ENCODE measurements around the gene VRK1. TPM values are rescaled to one million over a fixed set of nuclear protein-coding genes. Genes with fewer than 3 reads are reported as not detected.

Gene VRK1
- total RNA-seq, 1 donor from 2014 or later = 30.2 TPM

DNA sequence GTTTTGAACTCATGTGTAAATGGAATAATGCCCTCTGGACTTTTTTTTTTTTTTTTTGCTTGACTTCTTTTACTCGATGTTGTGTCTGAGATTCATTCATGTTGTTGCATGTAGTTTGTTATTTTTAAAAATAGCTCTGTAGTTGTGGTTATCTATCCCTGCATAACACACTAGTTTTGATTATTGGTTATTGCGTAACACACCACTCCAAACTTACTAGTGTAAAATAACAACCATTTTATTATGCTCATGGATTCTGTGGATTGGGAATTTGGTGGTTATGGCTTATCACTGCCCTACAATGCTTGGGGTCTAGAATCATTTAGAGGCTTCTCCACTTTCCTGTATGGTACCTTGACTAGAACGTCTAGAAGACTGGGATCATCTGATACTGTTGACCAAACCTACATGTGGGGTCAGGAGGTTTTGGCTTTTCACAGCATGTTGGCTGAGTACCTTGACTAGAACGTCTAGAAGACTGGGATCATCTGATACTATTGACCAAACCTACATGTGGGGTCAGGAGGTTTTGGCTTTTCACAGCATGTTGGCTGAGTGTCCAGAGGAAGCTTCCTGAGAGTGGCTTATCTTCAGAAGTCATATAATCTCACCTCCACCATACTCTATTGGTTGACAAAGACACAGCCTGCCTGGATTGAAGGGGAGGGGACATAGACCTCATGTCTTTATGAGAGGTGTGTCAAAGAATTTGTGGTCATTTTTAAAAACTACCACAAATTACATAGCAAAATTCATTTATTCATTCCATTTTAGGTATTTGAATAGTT is 11.6 kb downstream of the VRK1 start:
- ChIA-PET CTCF (no interaction called here), POLR2A (no interaction called here)
- DNase-seq (no peak), ATAC-seq (ENCODE audit: low read depth) (no peak)
- Mint-ChIP-seq H3K4me1 (peaks cover 46% of the 10 kb centered on the region), H3K4me3 (no peak overlapping the region), H3K9me3 (no peaks in the 10 kb centered on the region), H3K36me3 (ENCODE audit: low read depth) (peaks cover 2% of the 10 kb centered on the region), H3K27ac (no peak overlapping the region), H3K27me3 (no peaks in the 10 kb centered on the region)
- TF ChIP-seq, protein P1, sequence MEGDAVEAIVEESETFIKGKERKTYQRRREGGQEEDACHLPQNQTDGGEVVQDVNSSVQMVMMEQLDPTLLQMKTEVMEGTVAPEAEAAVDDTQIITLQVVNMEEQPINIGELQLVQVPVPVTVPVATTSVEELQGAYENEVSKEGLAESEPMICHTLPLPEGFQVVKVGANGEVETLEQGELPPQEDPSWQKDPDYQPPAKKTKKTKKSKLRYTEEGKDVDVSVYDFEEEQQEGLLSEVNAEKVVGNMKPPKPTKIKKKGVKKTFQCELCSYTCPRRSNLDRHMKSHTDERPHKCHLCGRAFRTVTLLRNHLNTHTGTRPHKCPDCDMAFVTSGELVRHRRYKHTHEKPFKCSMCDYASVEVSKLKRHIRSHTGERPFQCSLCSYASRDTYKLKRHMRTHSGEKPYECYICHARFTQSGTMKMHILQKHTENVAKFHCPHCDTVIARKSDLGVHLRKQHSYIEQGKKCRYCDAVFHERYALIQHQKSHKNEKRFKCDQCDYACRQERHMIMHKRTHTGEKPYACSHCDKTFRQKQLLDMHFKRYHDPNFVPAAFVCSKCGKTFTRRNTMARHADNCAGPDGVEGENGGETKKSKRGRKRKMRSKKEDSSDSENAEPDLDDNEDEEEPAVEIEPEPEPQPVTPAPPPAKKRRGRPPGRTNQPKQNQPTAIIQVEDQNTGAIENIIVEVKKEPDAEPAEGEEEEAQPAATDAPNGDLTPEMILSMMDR (IDR thresholded peaks at IDR 0.05) = no peak
- intact Hi-C loops (cut with micrococcal nuclease) = no loop called here

DNA sequence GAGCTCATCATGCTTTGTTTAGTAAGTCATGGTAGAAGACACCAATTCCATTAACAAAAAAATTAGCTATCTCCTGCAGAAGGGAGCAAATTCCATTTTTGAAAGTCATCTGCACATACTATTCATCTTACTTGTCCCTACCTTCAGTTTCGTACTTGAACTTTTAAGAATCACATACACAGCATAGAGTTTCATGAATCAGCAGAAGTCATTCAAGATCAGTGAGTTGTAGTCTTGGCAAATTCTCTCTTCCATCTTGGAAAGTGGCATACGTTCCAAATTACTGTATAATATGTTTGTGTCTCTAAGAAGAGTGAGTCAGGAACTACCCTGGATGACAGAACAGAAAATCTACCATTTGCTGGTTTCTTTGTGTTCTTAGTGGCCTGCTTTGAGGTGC is 14.1 kb downstream of the VRK1 start:
- intact Hi-C loops (cut with micrococcal nuclease) = no loop called here
- peaks cover 2% of the 10 kb centered on the region for H3K36me3 Mint-ChIP-seq (ENCODE audit: low read depth)
- TF ChIP-seq, protein P1 (IDR thresholded peaks at IDR 0.05) = no peak
- no peak for DNase-seq
- H3K9me3 Mint-ChIP-seq = no peaks in the 10 kb centered on the region
- no peak for ATAC-seq (ENCODE audit: low read depth)
- no peak overlapping the region for H3K4me3 Mint-ChIP-seq
- no peaks in the 10 kb centered on the region for H3K27me3 Mint-ChIP-seq
- no peak overlapping the region for H3K27ac Mint-ChIP-seq
- ChIA-PET CTCF (no interaction called here), POLR2A (no interaction called here)
- H3K4me1 Mint-ChIP-seq = peaks cover 24% of the 10 kb centered on the region

DNA sequence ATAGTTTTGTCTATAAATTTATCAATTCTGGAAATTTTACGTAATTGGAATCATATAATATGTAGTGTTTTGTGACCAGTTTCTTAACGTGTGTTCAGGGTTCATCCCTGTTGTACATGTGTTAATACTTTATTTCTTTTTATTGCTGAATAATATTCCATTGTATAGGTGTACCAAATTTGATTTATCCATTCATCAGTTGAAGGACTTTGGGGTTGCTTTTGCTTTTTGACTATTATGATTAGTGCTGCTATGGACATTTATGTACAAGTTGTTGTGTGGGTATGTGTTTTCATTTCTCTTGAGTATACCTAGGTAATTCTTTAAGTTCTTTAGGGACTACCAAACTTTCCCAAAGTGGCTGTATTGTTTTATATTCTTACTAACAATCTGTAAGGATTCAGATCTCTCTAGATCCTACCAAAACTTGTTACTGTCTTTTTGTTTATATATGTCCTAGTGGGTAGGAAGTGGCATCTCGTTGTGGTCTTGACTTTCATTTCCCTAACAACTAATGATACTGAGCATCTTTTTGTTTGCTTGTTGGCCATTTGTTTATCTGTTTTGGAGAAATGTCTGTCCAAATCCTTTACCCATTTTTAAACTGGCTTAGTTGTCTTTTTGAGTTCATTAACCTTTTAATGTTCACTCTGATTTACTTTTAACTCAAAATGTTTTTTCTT is 14.9 kb downstream of the VRK1 start:
- Mint-ChIP-seq H3K27me3 (no peaks in the 10 kb centered on the region), H3K27ac (no peak overlapping the region), H3K9me3 (no peaks in the 10 kb centered on the region), H3K4me1 (peaks cover 28% of the 10 kb centered on the region), H3K4me3 (no peak overlapping the region), H3K36me3 (ENCODE audit: low read depth) (peaks cover 2% of the 10 kb centered on the region)
- ATAC-seq (ENCODE audit: low read depth) (no peak), DNase-seq (no peak)
- CTCF ChIA-PET = no interaction called here
- TF ChIP-seq, protein P1 (IDR thresholded peaks at IDR 0.05) = no peak
- intact Hi-C loops (cut with micrococcal nuclease) = no loop called here
- POLR2A ChIA-PET = no interaction called here

DNA sequence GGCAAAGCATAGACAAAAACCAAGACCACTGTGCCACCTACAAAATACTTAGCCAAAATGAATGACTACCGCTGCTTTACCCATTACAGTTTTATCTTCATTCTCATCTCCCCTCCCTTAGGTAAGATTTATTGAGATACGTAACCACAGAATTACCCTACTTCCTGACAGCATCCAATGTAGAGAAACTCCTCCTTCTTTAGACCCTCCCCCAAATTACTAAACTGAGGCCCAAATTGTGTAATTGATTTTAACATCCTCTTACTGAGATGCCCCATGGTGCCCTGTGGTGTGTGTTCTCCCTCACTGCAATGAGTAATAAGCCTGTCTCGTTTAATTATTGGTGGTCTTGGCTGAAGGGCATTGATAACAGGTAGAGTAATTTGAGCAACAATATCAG is 19.1 kb downstream of the VRK1 start:
- TF ChIP-seq, protein P1 (IDR thresholded peaks at IDR 0.05) = no peak
- no peak overlapping the region for H3K4me3 Mint-ChIP-seq
- peaks cover 27% of the 10 kb centered on the region for H3K4me1 Mint-ChIP-seq
- no peak overlapping the region for H3K27ac Mint-ChIP-seq
- no peak for ATAC-seq (ENCODE audit: low read depth)
- intact Hi-C loops (cut with micrococcal nuclease) = no loop called here
- CTCF ChIA-PET = no interaction called here
- peaks cover 3% of the 10 kb centered on the region for H3K36me3 Mint-ChIP-seq (ENCODE audit: low read depth)
- POLR2A ChIA-PET = no interaction called here
- H3K9me3 Mint-ChIP-seq = no peaks in the 10 kb centered on the region
- no peaks in the 10 kb centered on the region for H3K27me3 Mint-ChIP-seq
- no peak for DNase-seq

DNA sequence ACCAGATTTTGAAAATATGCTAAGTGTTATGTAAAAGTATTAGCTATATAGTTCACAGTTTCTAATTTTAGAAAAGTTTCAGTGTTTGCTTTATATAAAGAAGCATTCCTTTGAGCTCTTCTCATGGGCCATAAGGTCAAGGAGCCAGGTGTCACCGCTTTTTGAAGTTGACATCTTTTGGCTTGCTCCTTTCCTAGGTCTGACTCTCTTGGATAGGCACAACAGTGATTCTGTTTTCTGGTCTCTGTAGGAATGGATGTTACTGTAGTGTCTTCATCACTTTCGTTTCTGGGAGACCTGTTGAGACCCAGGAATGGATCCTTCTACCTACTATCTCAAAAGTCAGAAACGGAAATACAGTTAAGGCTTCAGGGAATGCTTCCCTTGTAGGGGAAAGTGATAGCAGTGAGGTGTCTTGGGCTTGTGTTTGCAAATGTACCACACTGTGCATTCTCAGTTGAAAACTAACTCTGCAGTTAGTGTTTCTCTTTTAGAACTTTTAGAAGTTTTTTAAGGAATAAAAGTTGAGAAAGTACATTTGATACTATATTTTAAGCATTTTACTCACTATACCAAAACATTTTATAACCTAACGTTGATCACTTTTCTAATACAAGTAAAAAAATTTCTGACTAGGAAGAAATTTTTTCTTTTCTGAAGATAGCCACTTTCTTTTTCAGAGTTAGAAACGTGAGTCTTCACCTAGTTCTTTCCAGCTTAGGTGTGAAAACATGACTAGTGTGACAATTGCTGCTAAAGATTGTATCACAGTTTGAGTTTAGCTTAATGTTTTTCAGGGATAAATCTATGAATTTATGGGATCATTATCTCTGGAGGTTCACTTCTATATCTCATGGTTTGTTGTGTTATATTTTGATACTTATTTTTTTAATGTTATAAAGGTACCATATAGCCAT is 20.8 kb downstream of the VRK1 start:
- no peak overlapping the region for H3K27ac Mint-ChIP-seq
- CTCF ChIA-PET = no interaction called here

More for the DNA sequence above, 20.8 kb downstream of the VRK1 start:
- POLR2A ChIA-PET = no interaction called here
- H3K4me3 Mint-ChIP-seq = no peak overlapping the region
- no peaks in the 10 kb centered on the region for H3K9me3 Mint-ChIP-seq
- H3K4me1 Mint-ChIP-seq = peaks cover 10% of the 10 kb centered on the region
- H3K36me3 Mint-ChIP-seq (ENCODE audit: low read depth) = peaks cover 3% of the 10 kb centered on the region
- TF ChIP-seq, protein P1 (IDR thresholded peaks at IDR 0.05) = no peak
- H3K27me3 Mint-ChIP-seq = no peaks in the 10 kb centered on the region
- no peak for DNase-seq
- intact Hi-C loops (cut with micrococcal nuclease) = no loop called here
- no peak for ATAC-seq (ENCODE audit: low read depth)
